Endothelial cell of umbilical vein (primary cell): ENCODE measurements around the gene ZBTB7C. TPM values are rescaled to one million over a fixed set of nuclear protein-coding genes. Genes with fewer than 3 reads are reported as not detected.

ENCODE experiments used
- BruUV-seq: library from RNA; stranded (reverse); fragments of 400-500 nt; replicated peaks from 2 replicates; lab custom pipeline; 2021; lab: Mats Ljungman, UMichigan
- CTCF ChIA-PET: fragments of 300-600, 350-600 bp; sonication (Branson Sonifier 250); formaldehyde crosslinking; loops from one replicate; lab custom pipeline; 2021; ENCODE audit warnings: antibody characterized with exemption, inconsistent platforms; lab: Charles Lee
- POLR2A ChIA-PET: fragments of 300-600, 350-600 bp; sonication (Branson Sonifier 250); formaldehyde crosslinking; loops from one replicate; lab custom pipeline; 2021; ENCODE audit warnings: antibody characterized with exemption, inconsistent platforms; lab: Charles Lee
- DNase-seq: peaks from one replicate; pipeline ENCODE4 v3.0.0-alpha.2; 2011; ENCODE audit warnings: low read depth, low spot score
- FAIRE-seq: peaks from 2 replicates; lab custom pipeline; 2011; peaks lifted over from hg19 to GRCh38; lab: Jason Lieb, UNC
- H2AFZ ChIP-seq: 2 replicates; pipeline ENCODE4 v1.6.0; 2012; ENCODE audit warnings: low read depth, low read length, control low read depth, inconsistent platforms
- H3K27ac ChIP-seq: 2 replicates; pipeline ENCODE4 v1.5.1; 2011; ENCODE audit warnings: low read depth, mild to moderate bottlenecking, control low read depth, low read length, moderate library complexity; ENCODE audit not compliant: insufficient read depth
- H3K27me3 ChIP-seq, 2 experiments: 2 replicates each; pipeline versions ENCODE4 v1.6.0 to v1.6.1; 2011; ENCODE audit warnings: low read length in 2 of 2, mixed read lengths in 1 of 2; ENCODE audit not compliant: control insufficient read depth in 2 of 2, insufficient read depth in 2 of 2
- H3K36me3 ChIP-seq, 2 experiments: 2 replicates in 1 of 2; 3 replicates in 1 of 2; pipeline ENCODE4 v1.5.1; 2011; ENCODE audit warnings: low read length in 2 of 2, mild to moderate bottlenecking in 1 of 2, moderate library complexity in 1 of 2; ENCODE audit not compliant: control insufficient read depth in 2 of 2, insufficient read depth in 2 of 2; ENCODE audit errors: extremely low read depth in 1 of 2
- H3K4me1 ChIP-seq: 3 replicates; pipeline ENCODE4 v1.5.1; 2011; ENCODE audit warnings: mild to moderate bottlenecking, low read length; ENCODE audit not compliant: control insufficient read depth, insufficient read depth; ENCODE audit errors: extremely low read depth
- H3K4me2 ChIP-seq: 2 replicates; pipeline ENCODE4 v1.6.1; 2011; ENCODE audit warnings: low read length, control low read depth, mixed read lengths; ENCODE audit not compliant: insufficient read depth
- H3K4me3 ChIP-seq, 3 experiments: fragments of 200-600 bp in 1 of 3; sonication (generic), shearing (Covaris generic) in 1 of 3; replicated peaks in 1 of 3; 2 replicates each; pipeline ENCODE4 v1.5.1; 2011 to 2016; ENCODE audit warnings: control low read depth in 3 of 3, low read length in 3 of 3, mild to moderate bottlenecking in 2 of 3, inconsistent platforms in 1 of 3, low read depth in 1 of 3, moderate library complexity in 1 of 3; ENCODE audit not compliant: insufficient read depth in 1 of 3
- H3K79me2 ChIP-seq: 2 replicates; pipeline ENCODE4 v1.6.0; 2012; ENCODE audit warnings: low read length, inconsistent platforms; ENCODE audit not compliant: control insufficient read depth, insufficient read depth
- H3K9ac ChIP-seq: replicated peaks from 2 replicates; pipeline ENCODE3; 2011; ENCODE audit warnings: low read length, control low read depth; ENCODE audit not compliant: insufficient read depth; ENCODE audit errors: extremely low read depth
- H3K9me1 ChIP-seq: replicated peaks from 3 replicates; pipeline ENCODE4 v1.6.0; 2011; ENCODE audit warnings: mild to moderate bottlenecking, low read length; ENCODE audit not compliant: control insufficient read depth, insufficient read depth; ENCODE audit errors: extremely low read depth
- H3K9me3 ChIP-seq: replicated peaks from 2 replicates; pipeline ENCODE4 v1.5.1; 2012; ENCODE audit warnings: low read length, inconsistent platforms; ENCODE audit not compliant: control insufficient read depth, insufficient read depth
- H4K20me1 ChIP-seq: replicated peaks from 2 replicates; pipeline ENCODE3; 2011; ENCODE audit warnings: mild to moderate bottlenecking, low read length; ENCODE audit not compliant: control insufficient read depth, insufficient read depth; ENCODE audit errors: extremely low read depth
- EZH2 ChIP-seq: IDR thresholded peaks from 2 replicates; pipeline ENCODE4 v1.6.1; 2012; ENCODE audit warnings: borderline replicate concordance, low read depth, mild to moderate bottlenecking, moderate library complexity, low read length, inconsistent platforms; ENCODE audit not compliant: severe bottlenecking
- FOS ChIP-seq: IDR thresholded peaks from 2 replicates; pipeline ENCODE4 v1.6.1; 2011; ENCODE audit warnings: mild to moderate bottlenecking, low read length, moderate library complexity, borderline replicate concordance; ENCODE audit not compliant: insufficient read depth
- GATA2 ChIP-seq: IDR thresholded peaks from 2 replicates; pipeline ENCODE4 v1.7.0; 2011; ENCODE audit warnings: low read depth, mild to moderate bottlenecking, moderate library complexity, mixed read lengths, low read length; ENCODE audit not compliant: insufficient read length, insufficient read depth
- JUN ChIP-seq: IDR thresholded peaks from 2 replicates; pipeline ENCODE4 v1.6.1; 2011; ENCODE audit warnings: borderline replicate concordance, low read depth; ENCODE audit not compliant: insufficient read length, insufficient read depth
- MYC ChIP-seq: IDR thresholded peaks from one replicate; pipeline ENCODE4 v1.6.1; 2011; ENCODE audit warnings: mild to moderate bottlenecking, low read depth, low read length
- POLR2A ChIP-seq: IDR thresholded peaks from 2 replicates; pipeline ENCODE4 v1.6.1; 2012; ENCODE audit warnings: low read depth, mild to moderate bottlenecking, control low read depth, low read length
- POLR2AphosphoS5 ChIP-seq: IDR thresholded peaks from 2 replicates; pipeline ENCODE4 v1.6.1; 2012; ENCODE audit warnings: low read depth, mild to moderate bottlenecking, control low read depth, low read length, moderate library complexity; ENCODE audit not compliant: insufficient read depth
- dilution Hi-C: fragments of 300-500 bp; cut with MboI; formaldehyde crosslinking; loops from one replicate; pipeline ENCODE4 v1.15.0; 2019; ENCODE audit warnings: low sequenced_read_pairs; ENCODE audit not compliant: extremely low pct_ligation_motif_present
- intact Hi-C: fragments of 100-400 bp; cut with micrococcal nuclease; formaldehyde crosslinking; loops from one replicate; pipeline ENCODE4 v1.10.0; 2022
- polyA plus RNA-seq, 4 experiments: library from polyadenylated mRNA; depleted of rRNA in 3 of 4; stranded (reverse) in 3 of 4; unstranded in 1 of 4; fragments of >200 nt; gene quantifications; 2 replicates each; pipeline versions ENCODE4 v1.2.1 to v1.2.3, GENCODE V29; 2011 to 2012; ENCODE audit warnings: missing spikeins in 1 of 4
- total RNA-seq: library from RNA; stranded (reverse); gene quantifications from 2 replicates; pipeline ENCODE4 v1.2.3, GENCODE V29; 2021
- TF ChIP-seq, protein P1 (sequence below): IDR thresholded peaks from 2 replicates; pipeline ENCODE4 v1.6.1; 2011; ENCODE audit not compliant: insufficient read depth, insufficient read length
- TF ChIP-seq, protein P2 (sequence below), 2 donors: IDR thresholded peaks; 1 replicate in 1 of 2; 2 replicates in 1 of 2; pipeline ENCODE4 v1.5.1; 2011; ENCODE audit warnings: low read length in 2 of 2, mild to moderate bottlenecking in 2 of 2, moderate library complexity in 2 of 2, control low read depth in 1 of 2, inconsistent platforms in 1 of 2, low read depth in 1 of 2; ENCODE audit not compliant: insufficient read depth in 1 of 2; ENCODE audit errors: extremely low read depth in 1 of 2

ZBTB7C gene
- total and polyA plus RNA-seq, 2 donors (not counting 3 experiments of a cell fraction or from before 2014, with no cell fraction given): not detected

DNA sequence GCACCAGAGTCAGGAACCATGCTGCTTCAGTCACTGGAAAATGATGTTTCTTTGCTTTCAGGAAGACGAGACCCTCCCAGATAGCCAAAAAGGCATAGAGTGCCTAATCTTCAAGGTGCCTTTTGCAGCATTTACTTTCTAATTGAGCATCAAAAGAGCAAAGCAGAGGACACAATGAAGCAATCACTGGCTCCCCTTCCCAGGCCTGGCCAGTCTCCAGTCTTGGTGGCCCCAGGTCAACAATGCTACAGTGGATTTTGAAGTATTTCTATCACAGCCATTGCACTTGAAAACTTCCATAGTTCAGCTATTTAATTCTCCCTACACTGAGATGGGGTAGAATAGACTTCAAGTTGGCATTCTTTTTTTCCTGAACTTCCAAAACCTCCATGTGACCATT, 15.4 kb downstream of the ZBTB7C start:
- ChIA-PET CTCF (no interaction called here), POLR2A (no interaction called here)
- intact Hi-C loops (no loop called here), dilution Hi-C loops (no loop called here)
- no peaks in the 10 kb centered on the region for H4K20me1 ChIP-seq
- peaks cover 19 to 22% of the 10 kb centered on the region in 2 experiments for H3K27me3 ChIP-seq
- H2AFZ ChIP-seq: no peak overlapping the region
- TF ChIP-seq EZH2: no peak
- TF ChIP-seq POLR2AphosphoS5: no peak
- no peak for TF ChIP-seq POLR2A
- no peak for TF ChIP-seq JUN
- TF ChIP-seq FOS: no peak
- no peak for TF ChIP-seq GATA2
- no peak for TF ChIP-seq MYC
- TF ChIP-seq, protein P1, sequence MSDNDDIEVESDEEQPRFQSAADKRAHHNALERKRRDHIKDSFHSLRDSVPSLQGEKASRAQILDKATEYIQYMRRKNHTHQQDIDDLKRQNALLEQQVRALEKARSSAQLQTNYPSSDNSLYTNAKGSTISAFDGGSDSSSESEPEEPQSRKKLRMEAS: no peak
- TF ChIP-seq, protein P2, sequence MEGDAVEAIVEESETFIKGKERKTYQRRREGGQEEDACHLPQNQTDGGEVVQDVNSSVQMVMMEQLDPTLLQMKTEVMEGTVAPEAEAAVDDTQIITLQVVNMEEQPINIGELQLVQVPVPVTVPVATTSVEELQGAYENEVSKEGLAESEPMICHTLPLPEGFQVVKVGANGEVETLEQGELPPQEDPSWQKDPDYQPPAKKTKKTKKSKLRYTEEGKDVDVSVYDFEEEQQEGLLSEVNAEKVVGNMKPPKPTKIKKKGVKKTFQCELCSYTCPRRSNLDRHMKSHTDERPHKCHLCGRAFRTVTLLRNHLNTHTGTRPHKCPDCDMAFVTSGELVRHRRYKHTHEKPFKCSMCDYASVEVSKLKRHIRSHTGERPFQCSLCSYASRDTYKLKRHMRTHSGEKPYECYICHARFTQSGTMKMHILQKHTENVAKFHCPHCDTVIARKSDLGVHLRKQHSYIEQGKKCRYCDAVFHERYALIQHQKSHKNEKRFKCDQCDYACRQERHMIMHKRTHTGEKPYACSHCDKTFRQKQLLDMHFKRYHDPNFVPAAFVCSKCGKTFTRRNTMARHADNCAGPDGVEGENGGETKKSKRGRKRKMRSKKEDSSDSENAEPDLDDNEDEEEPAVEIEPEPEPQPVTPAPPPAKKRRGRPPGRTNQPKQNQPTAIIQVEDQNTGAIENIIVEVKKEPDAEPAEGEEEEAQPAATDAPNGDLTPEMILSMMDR (IDR thresholded peaks at IDR 0.05; ENCODE audit: extremely low read depth in 1 of 2, insufficient read depth in 1 of 2, low read depth in 1 of 2, low read length in 2 of 2): no peak
- DNase-seq (no peak), FAIRE-seq (no peak)
- H3K4me2 ChIP-seq: no peak overlapping the region
- BruUV-seq: no TSS peak
- no peaks in the 10 kb centered on the region for H3K4me1 ChIP-seq
- no peak overlapping the region for H3K27ac ChIP-seq
- H3K4me3 ChIP-seq: no peak overlapping the region
- H3K79me2 ChIP-seq: no peaks in the 10 kb centered on the region
- no peaks in the 10 kb centered on the region for H3K9me3 ChIP-seq
- no peaks in the 10 kb centered on the region for H3K9me1 ChIP-seq
- no peaks in the 10 kb centered on the region for H3K36me3 ChIP-seq
- no peak overlapping the region for H3K9ac ChIP-seq
